ENCODE data around the gene MORF4L2.
A peak's percentile ranks its signal among the peaks of the same experiment; 100 is the strongest.

MORF4L2 gene

GRCh38 chrX:103631145-103631544 is 55.4 kb downstream of the MORF4L2 start:
- no peak for DNase-seq

- no peak for DNase-seq
Measured at GRCh38 chrX:103630171-103630511, 56.4 kb downstream of the MORF4L2 start.

- peak in 1 of 2 donors; percentile 12 for DNase-seq
Measured at GRCh38 chrX:103629318-103630170, 57.0 kb downstream of the MORF4L2 start.

- peak in 1 of 2 donors; percentile 8 for DNase-seq
Measured at GRCh38 chrX:103628386-103629317, 57.8 kb downstream of the MORF4L2 start, which contains the start of gene TCEAL1. TSS of gene TCEAL1 (plus strand) at chrX:103628975. CDS start at chrX:103629917, 942 bp downstream.

- no peak for DNase-seq
Measured at GRCh38 chrX:103626855-103627254, 59.6 kb downstream of the MORF4L2 start.

Data from activated CD4-positive, alpha-beta T cell treated with anti-CD3 and anti-CD28 coated beads for 4 hours (primary cell).